ENCODE results near the gene NTPCR.

GRCh38 chr1:232904566-232904965, 45.8 kb upstream of the NTPCR start:
- TF ChIP-seq CTCF (conservative IDR thresholded peaks at IDR 0.05; ENCODE audit: low read depth, low read length) (no peak), EZH2 (IDR thresholded peaks at IDR 0.05; ENCODE audit: borderline replicate concordance, low read depth, low read length, poor library complexity, severe bottlenecking) (no peak)

Data from A673 (cell line).